HepG2 (cell line): ENCODE measurements around the gene DDX43. TPM values are rescaled to one million over a fixed set of nuclear protein-coding genes. Genes with fewer than 3 reads are reported as not detected.

ENCODE experiments used
- ATAC-seq: fragments of 200-7000 bp; cut with Tn5 transposase; 3 replicates; pipeline ENCODE4 v1.9.1; 2020; ENCODE audit warnings: mild to moderate bottlenecking, moderate library complexity
- BruUV-seq: library from RNA; stranded (reverse); fragments of 400-500 nt; replicated peaks from 2 replicates; lab custom pipeline; 2021; lab: Mats Ljungman, UMichigan
- CTCF ChIA-PET: fragments of 300-600 bp; formaldehyde crosslinking; extraction: SDS; loops from one replicate; lab custom pipeline; 2021; ENCODE audit warnings: low total read pairs, inconsistent platforms, low intra/inter-chr PET ratio; lab: Yijun Ruan, JAX
- POLR2A ChIA-PET: fragments of 350-600 bp; sonication (Branson Sonifier 250); formaldehyde crosslinking; loops from one replicate; lab custom pipeline; 2020; ENCODE audit warnings: antibody characterized with exemption, inconsistent platforms; lab: Yijun Ruan, JAX
- DNase-seq: peaks from one replicate; pipeline ENCODE4 v3.0.0-alpha.2; 2015; ENCODE audit warnings: low spot score
- FAIRE-seq: peaks from 3 replicates; lab custom pipeline; 2011; peaks lifted over from hg19 to GRCh38; lab: Jason Lieb, UNC
- H2AFZ ChIP-seq: one replicate; pipeline ENCODE4 v1.6.1; 2011; ENCODE audit warnings: low read length, inconsistent platforms
- H3K27ac ChIP-seq: fragments of 300-600 bp; 3 replicates; pipeline ENCODE4 v1.8.0; 2011; ENCODE audit warnings: mixed run types, mild to moderate bottlenecking, mixed read lengths, low read length, inconsistent platforms; ENCODE audit not compliant: insufficient read depth; ENCODE audit errors: extremely low read length
- H3K27me3 ChIP-seq, 2 experiments: fragments of 200-600 bp in 1 of 2; 2 replicates in 1 of 2; 3 replicates in 1 of 2; pipeline versions ENCODE4 v1.6.0 to v1.8.0; 2011; ENCODE audit warnings: low read length in 2 of 2, mild to moderate bottlenecking in 2 of 2, moderate library complexity in 2 of 2, inconsistent platforms in 1 of 2; ENCODE audit not compliant: insufficient read depth in 2 of 2, control insufficient read depth in 1 of 2
- H3K36me3 ChIP-seq, 2 experiments: fragments of 200-600 bp in 1 of 2; replicated peaks in 1 of 2; 2 replicates in 1 of 2; 3 replicates in 1 of 2; pipeline versions ENCODE4 v1.5.1 to v1.8.0; 2011; ENCODE audit warnings: low read length in 2 of 2, inconsistent platforms in 1 of 2; ENCODE audit not compliant: insufficient read depth in 2 of 2, control insufficient read depth in 1 of 2
- H3K4me1 ChIP-seq: 2 replicates; pipeline ENCODE4 v1.5.1; 2012; ENCODE audit warnings: low read length, inconsistent platforms; ENCODE audit not compliant: insufficient read depth
- H3K4me2 ChIP-seq: 2 replicates; pipeline ENCODE4 v1.6.0; 2011; ENCODE audit warnings: low read depth, low read length, inconsistent platforms
- H3K4me3 ChIP-seq, 3 experiments: fragments of 200-600 bp in 1 of 3; sonication (generic), shearing (Covaris generic) in 1 of 3; replicated peaks in 1 of 3; 2 replicates each; pipeline ENCODE4 v1.5.1; 2011 to 2016; ENCODE audit warnings: low read length in 3 of 3, inconsistent platforms in 2 of 3, low read depth in 2 of 3, mild to moderate bottlenecking in 2 of 3, control low read depth in 1 of 3, mixed read lengths in 1 of 3; ENCODE audit not compliant: insufficient read depth in 1 of 3
- H3K79me2 ChIP-seq: one replicate; pipeline ENCODE4 v1.6.1; 2011; ENCODE audit warnings: low read length, inconsistent platforms; ENCODE audit not compliant: insufficient read depth
- H3K9ac ChIP-seq: 2 replicates; pipeline ENCODE4 v1.6.0; 2011; ENCODE audit warnings: mild to moderate bottlenecking, low read depth, low read length, inconsistent platforms; ENCODE audit not compliant: insufficient read depth
- H3K9me3 ChIP-seq: 2 replicates; pipeline ENCODE4 v1.5.1; 2012; ENCODE audit warnings: mild to moderate bottlenecking, low read length
- H4K20me1 ChIP-seq: 2 replicates; pipeline ENCODE4 v1.6.0; 2011; ENCODE audit warnings: inconsistent platforms, mild to moderate bottlenecking, low read length, moderate library complexity; ENCODE audit not compliant: insufficient read depth
- GMEB2 ChIP-seq: IDR thresholded peaks from 2 replicates; pipeline ENCODE4 v1.6.1; 2016; ENCODE audit warnings: missing biosample characterization, missing genetic modification reagents, low read depth
- HCFC1 ChIP-seq: fragments of 150-350 bp; IDR thresholded peaks from 2 replicates; pipeline ENCODE4 v1.6.1; 2014; ENCODE audit warnings: low read depth, low read length
- JDP2 ChIP-seq: sonication (generic); formaldehyde crosslinking; IDR thresholded peaks from 2 replicates; pipeline ENCODE4 v1.8.1; 2022; ENCODE audit warnings: missing genetic modification reagents, borderline replicate concordance
- KMT2A ChIP-seq: sonication (generic); formaldehyde crosslinking; IDR thresholded peaks from 2 replicates; pipeline ENCODE4 v1.4.0; 2020; ENCODE audit warnings: missing genetic modification reagents
- NFE2L1 ChIP-seq: sonication (generic); formaldehyde crosslinking; IDR thresholded peaks from 2 replicates; pipeline ENCODE4 v1.4.0; 2020; ENCODE audit warnings: missing genetic modification reagents, mild to moderate bottlenecking, borderline replicate concordance
- ZKSCAN8 ChIP-seq: IDR thresholded peaks from 2 replicates; pipeline ENCODE4 v1.6.1; 2016; ENCODE audit warnings: borderline replicate concordance, missing genetic modification reagents, missing compliant biosample characterization
- ZNF260 ChIP-seq: sonication (generic); formaldehyde crosslinking; IDR thresholded peaks from 2 replicates; pipeline ENCODE4 v1.4.0; 2020; ENCODE audit warnings: missing genetic modification reagents, low read depth, mild to moderate bottlenecking, borderline replicate concordance
- ZNF557 ChIP-seq: sonication (generic); formaldehyde crosslinking; IDR thresholded peaks from 2 replicates; pipeline ENCODE4 v1.4.0; 2020; ENCODE audit warnings: missing genetic modification reagents
- ZNF775 ChIP-seq: sonication (generic); formaldehyde crosslinking; IDR thresholded peaks from 2 replicates; pipeline ENCODE4 v1.4.0; 2020; ENCODE audit warnings: missing genetic modification reagents, mild to moderate bottlenecking, moderate library complexity, borderline replicate concordance
- ZNF780A ChIP-seq: sonication (generic); formaldehyde crosslinking; IDR thresholded peaks from 2 replicates; pipeline ENCODE4 v1.8.0; 2022; ENCODE audit warnings: mild to moderate bottlenecking, missing genetic modification reagents, moderate library complexity
- WGBS: methylation state at CpG from one replicate; pipeline ENCODE4 v1.1.6; 2017; ENCODE audit warnings: low lambda C conversion rate; 5-methylcytosine and 5-hydroxymethylcytosine counted together
- in situ Hi-C: cut with HindIII; loops from 2 replicates; pipeline ENCODE4 v1.10.0; 2017; ENCODE audit warnings: low pct_unique_long_range_greater_than_20kb; ENCODE audit not compliant: extremely low pct_ligation_motif_present
- intact Hi-C: fragments of 100-400 bp; cut with micrococcal nuclease; formaldehyde crosslinking; loops from one replicate; pipeline ENCODE4 v1.10.0; 2022; ENCODE audit not compliant: unreplicated experiment
- polyA plus RNA-seq, 8 experiments: library from polyadenylated mRNA; depleted of rRNA in 3 of 8; stranded (reverse) in 7 of 8; unstranded in 1 of 8; fragments of >200 nt; fragmentation: Illumina TruSeq in 4 of 8; extraction: Trizol in 4 of 8; gene quantifications; 2 replicates each; pipeline versions ENCODE4 v1.2.1 to v1.2.3, GENCODE V29; 2011 to 2016; ENCODE audit warnings: low read depth in 4 of 8, missing spikeins in 1 of 8, mixed read lengths in 1 of 8; ENCODE audit not compliant: insufficient read depth in 1 of 8
- total RNA-seq, 5 experiments: library from RNA; depleted of rRNA; stranded (reverse); fragments of >200 nt; fragmentation: Illumina TruSeq; extraction: Trizol; gene quantifications; 2 replicates each; pipeline ENCODE4 v1.2.3, GENCODE V29; 2016; ENCODE audit warnings: low read depth in 1 of 5
- TF ChIP-seq, protein P1 (sequence below): sonication (generic); formaldehyde crosslinking; IDR thresholded peaks from 2 replicates; pipeline ENCODE4 v1.8.0; 2022; ENCODE audit warnings: mild to moderate bottlenecking, missing genetic modification reagents, borderline replicate concordance

The DDX43 gene
- total and polyA plus RNA-seq, 2 of the 13 experiments (the other 11 are each of a cell fraction or from before 2014, with no cell fraction given) = not detected

GRCh38 chr6:73451223-73452106, 56.8 kb downstream of the DDX43 start:
- no peak for TF ChIP-seq ZNF557 (CRISPR knock-in tag)
- no peak for TF ChIP-seq GMEB2 (CRISPR knock-in tag)
- TF ChIP-seq KMT2A (CRISPR knock-in tag) = no peak
- no peak for TF ChIP-seq JDP2 (CRISPR knock-in tag)
- TF ChIP-seq ZNF775 = no peak
- TF ChIP-seq HCFC1 = no peak
- TF ChIP-seq ZKSCAN8 (CRISPR knock-in tag) = no peak
- no peak for TF ChIP-seq NFE2L1 (CRISPR knock-in tag)
- TF ChIP-seq ZNF260 (CRISPR knock-in tag) = no peak
- TF ChIP-seq, protein P1, sequence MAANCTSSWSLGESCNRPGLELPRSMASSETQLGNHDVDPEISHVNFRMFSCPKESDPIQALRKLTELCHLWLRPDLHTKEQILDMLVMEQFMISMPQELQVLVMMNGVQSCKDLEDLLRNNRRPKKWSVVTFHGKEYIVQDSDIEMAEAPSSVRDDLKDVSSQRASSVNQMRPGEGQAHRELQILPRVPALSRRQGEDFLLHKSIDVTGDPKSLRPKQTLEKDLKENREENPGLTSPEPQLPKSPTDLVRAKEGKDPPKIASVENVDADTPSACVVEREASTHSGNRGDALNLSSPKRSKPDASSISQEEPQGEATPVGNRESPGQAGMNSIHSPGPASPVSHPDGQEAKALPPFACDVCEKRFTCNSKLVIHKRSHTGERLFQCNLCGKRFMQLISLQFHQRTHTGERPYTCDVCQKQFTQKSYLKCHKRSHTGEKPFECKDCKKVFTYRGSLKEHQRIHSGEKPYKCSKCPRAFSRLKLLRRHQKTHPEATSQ (CRISPR knock-in tag) = no peak
- no peak for TF ChIP-seq ZNF780A (CRISPR knock-in tag)
- Histone ChIP-seq H3K4me3 (no peak overlapping the region), H3K36me3 (no peaks in the 10 kb centered on the region), H3K4me2 (no peak overlapping the region), H3K9me3 (no peaks in the 10 kb centered on the region), H3K27ac (no peak overlapping the region), H4K20me1 (no peaks in the 10 kb centered on the region), H3K79me2 (no peaks in the 10 kb centered on the region), H3K4me1 (peaks cover 9% of the 10 kb centered on the region), H3K9ac (no peak overlapping the region), H3K27me3 (no peaks in the 10 kb centered on the region), H2AFZ (no peak overlapping the region)
- no TSS peak for BruUV-seq
- intact Hi-C loops = no loop called here
- no peak for ATAC-seq
- in situ Hi-C loops = no loop called here
- DNase-seq = no peak
- 85% methylated on average over 65 of the region's 79 CpGs for WGBS
- POLR2A ChIA-PET = interaction anchor here (1.2 kb wide), 1 partner anchor 10 kb away, joined by 3 read pairs; the partner anchor contains the start of gene MTO1
- CTCF ChIA-PET = no interaction called here
- FAIRE-seq = no peak
